Stimulated activated naive CD8-positive, alpha-beta T cell treated with anti-CD3 and anti-CD28 coated beads, Interleukin-15, Interleukin-2, amounts not matched to agents 100 ng/mL and 50 ng/mL, for 24 hours (primary cell): ENCODE data around the gene TMEM92.
"Not testable (repeated sequence)": the region's sequence is repeated elsewhere in the genome, so short reads cannot be mapped to it uniquely, and the experiment has no call there.

ENCODE experiments used
- H3K27ac Mint-ChIP-seq: one replicate; pipeline ENCODE4 v1.8.0; 2021; ENCODE audit warnings: mild to moderate bottlenecking, mixed read lengths
- H3K27me3 Mint-ChIP-seq: one replicate; pipeline ENCODE4 v1.8.0; 2021; ENCODE audit warnings: mixed read lengths
- H3K36me3 Mint-ChIP-seq: one replicate; pipeline ENCODE4 v1.8.0; 2021; ENCODE audit warnings: low read depth, mixed read lengths
- H3K4me1 Mint-ChIP-seq: one replicate; pipeline ENCODE4 v1.8.0; 2021; ENCODE audit warnings: low read depth, mixed read lengths
- H3K4me3 Mint-ChIP-seq: one replicate; pipeline ENCODE4 v1.8.0; 2021; ENCODE audit warnings: mild to moderate bottlenecking, mixed read lengths
- H3K9me3 Mint-ChIP-seq: one replicate; pipeline ENCODE4 v1.8.0; 2021; ENCODE audit warnings: mixed read lengths

The TMEM92 gene

DNA sequence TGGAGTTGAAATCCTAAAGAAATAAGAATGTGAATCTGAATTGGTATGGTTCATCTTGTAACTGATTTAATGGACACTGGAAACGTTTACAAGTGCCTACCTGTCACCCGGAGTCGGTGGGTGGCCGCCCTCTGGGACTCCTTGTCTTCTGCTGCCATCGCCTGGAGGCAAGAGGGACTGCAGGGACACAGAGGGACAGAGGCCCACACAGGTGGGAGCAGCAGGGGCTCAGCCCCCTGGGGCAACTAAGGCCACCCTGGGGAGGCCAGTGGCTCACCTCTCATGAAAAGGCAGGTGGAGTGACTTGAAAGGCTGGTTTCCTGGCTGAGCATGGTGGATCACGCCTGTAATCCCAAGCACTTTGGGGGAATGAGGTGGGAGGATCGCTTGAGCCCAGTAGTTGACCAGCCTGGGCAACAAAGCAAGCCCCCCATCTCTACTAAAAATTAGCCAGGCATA is 23.2 kb downstream of the TMEM92 start:
- no peak overlapping the region for H3K27ac Mint-ChIP-seq
- no peaks in the 10 kb centered on the region for H3K36me3 Mint-ChIP-seq
- H3K4me3 Mint-ChIP-seq: no peak overlapping the region
- H3K4me1 Mint-ChIP-seq: no peaks in the 10 kb centered on the region
- peaks cover 7% of the 10 kb centered on the region for H3K27me3 Mint-ChIP-seq
- no peaks in the 10 kb centered on the region for H3K9me3 Mint-ChIP-seq

DNA sequence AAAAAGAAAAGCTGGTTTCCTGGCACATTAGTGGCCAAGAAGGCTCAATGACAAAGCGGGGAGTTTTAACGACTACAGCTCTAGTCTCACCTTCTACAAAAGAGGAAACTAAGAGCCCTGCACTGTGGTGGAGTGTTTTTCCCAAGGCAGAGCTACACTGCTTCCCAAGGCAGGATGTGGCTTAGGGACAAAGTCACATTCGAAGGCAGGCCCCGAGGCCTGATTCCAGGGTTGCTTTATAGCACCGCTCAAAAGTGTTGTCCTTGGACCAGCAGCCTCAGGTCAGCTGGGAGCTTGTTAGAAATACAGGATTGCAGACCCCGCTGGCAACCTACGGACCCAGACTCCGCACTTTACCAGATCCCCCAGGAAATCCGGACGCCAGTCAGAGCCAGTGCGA is 23.8 kb downstream of the TMEM92 start:
- Mint-ChIP-seq H3K4me3 (no peak overlapping the region), H3K9me3 (no peaks in the 10 kb centered on the region), H3K27ac (no peak overlapping the region), H3K4me1 (no peaks in the 10 kb centered on the region), H3K27me3 (peaks cover 7% of the 10 kb centered on the region), H3K36me3 (no peaks in the 10 kb centered on the region)

DNA sequence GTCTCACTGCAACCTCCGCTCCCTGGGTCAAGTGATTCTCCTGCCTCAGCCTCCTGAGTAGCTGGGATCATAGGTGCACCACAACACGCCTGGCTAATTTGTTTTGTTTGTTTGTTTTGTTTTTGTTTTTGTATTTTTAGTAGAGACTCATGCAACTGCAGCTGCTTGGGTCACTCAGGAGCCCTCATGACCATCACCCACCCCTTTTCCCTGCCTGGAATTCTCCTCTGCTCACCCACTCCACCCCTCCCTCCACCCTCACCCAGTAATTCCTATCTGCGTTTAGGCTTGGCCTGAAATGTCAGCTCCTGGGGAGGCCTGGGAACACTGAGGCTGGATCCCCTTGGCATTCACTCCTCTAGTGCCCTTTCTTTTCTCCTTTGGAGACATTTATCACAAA is 25.5 kb downstream of the TMEM92 start:
- no peak overlapping the region for H3K4me3 Mint-ChIP-seq
- H3K4me1 Mint-ChIP-seq: peaks cover 2% of the 10 kb centered on the region

DNA sequence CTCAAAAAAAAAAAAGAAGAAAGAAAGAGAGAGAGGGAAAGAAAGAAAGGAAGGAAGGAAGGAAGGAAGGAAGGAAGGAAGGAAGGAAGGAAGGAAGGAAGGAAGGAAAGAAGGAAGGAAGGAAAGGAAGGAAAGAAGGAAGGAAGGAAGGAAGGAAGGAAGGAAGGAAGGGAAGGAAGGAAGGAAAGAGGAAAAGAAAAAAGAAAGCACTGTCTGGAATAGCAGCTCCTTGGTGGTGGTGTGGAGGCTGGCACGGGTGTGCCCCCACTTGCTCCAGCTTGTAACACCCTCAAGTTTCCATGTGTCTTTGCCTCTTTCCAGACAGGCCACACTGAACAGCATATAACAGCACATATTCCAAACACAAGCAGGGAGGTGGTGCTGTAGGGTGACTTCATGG is 26.6 kb downstream of the TMEM92 start:
- H3K27ac Mint-ChIP-seq, H3K4me3 Mint-ChIP-seq, H3K36me3 Mint-ChIP-seq, H3K27me3 Mint-ChIP-seq, H3K9me3 Mint-ChIP-seq, H3K4me1 Mint-ChIP-seq: not testable (repeated sequence)

More for the DNA sequence above, 25.5 kb downstream of the TMEM92 start:
- H3K27ac Mint-ChIP-seq: no peak overlapping the region
- peaks cover 4% of the 10 kb centered on the region for H3K27me3 Mint-ChIP-seq
- H3K36me3 Mint-ChIP-seq: no peaks in the 10 kb centered on the region
- no peaks in the 10 kb centered on the region for H3K9me3 Mint-ChIP-seq

DNA sequence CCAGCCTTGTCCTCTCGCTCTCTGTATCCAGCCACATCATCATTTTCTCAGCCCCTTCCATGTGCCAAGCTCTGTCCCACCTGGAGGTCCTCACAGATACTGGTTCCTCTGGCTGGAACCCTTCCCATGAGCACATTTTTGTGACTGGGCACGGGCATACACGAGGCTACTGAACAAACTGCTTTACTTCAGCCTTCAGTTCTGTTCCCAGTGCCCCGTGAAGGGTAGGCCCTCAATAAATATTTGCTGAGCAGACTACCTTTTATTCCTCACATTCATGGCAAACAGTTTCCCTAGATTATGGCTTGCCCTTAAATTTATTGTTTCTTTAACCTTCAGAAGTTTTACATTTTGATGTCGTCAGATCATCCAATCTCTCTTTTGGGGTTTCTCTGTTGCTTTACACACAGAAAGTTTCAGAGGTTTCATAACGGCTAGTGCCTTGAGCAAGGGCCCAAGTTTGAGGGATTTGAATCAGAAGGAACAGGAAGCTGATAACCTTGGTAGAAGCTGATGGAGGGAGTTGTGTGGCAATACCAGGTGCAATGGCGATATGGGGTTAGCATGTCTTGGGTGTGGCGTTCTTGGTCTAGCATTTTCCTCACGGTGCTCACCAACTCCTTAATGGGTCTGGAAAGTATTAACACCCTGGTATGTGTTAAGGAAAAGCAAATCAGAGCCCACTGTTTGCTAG is 27.8 kb downstream of the TMEM92 start:
- H3K27ac Mint-ChIP-seq: no peak overlapping the region
- no peak overlapping the region for H3K4me3 Mint-ChIP-seq
- peaks cover 12% of the 10 kb centered on the region for H3K4me1 Mint-ChIP-seq
- no peaks in the 10 kb centered on the region for H3K36me3 Mint-ChIP-seq
- no peaks in the 10 kb centered on the region for H3K9me3 Mint-ChIP-seq
- H3K27me3 Mint-ChIP-seq: peaks cover 12% of the 10 kb centered on the region

DNA sequence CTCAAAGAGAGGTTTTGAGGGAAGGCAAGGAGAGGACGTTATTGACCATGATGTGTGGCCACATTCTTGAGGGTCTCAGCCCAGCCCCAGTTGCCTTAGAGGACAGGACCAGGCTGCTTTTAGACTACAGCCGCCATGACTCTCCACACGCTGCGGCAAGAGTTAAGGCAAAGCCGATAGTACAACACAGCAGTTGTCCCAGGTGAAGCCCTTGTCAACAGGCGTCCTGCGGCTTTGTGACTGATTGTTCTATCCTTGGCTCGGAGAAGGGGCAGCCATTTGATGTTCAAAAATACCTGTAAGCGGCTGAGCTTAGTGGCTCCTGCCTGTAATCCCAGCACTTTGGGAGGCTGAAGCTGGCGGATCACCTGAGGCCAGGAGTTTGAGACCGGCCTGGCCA is 28.8 kb downstream of the TMEM92 start:
- Mint-ChIP-seq H3K27me3 (peaks cover 8% of the 10 kb centered on the region), H3K36me3 (no peaks in the 10 kb centered on the region), H3K9me3 (no peaks in the 10 kb centered on the region), H3K4me3 (no peak overlapping the region), H3K27ac (no peak overlapping the region), H3K4me1 (peaks cover 17% of the 10 kb centered on the region)

DNA sequence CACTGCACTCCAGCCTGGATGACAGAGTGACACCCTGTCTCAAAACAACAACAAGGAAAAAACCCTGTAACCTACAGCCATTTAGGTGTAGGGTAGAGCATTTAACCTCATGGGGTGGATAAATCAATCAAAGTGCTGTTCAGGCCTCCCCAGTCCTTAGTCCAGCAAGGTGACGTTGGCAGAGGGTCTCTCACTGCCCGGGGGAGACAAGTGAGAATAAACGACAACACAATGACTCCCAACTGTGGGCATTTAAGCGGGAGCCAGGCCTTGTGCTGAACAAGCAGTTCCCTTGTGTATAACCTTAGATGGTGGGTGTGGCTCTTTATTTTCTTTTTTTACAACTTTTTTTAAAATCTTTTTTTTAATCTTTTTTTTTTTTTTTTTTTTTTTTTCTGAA is 29.3 kb downstream of the TMEM92 start:
- Mint-ChIP-seq H3K36me3 (no peaks in the 10 kb centered on the region), H3K27me3 (peaks cover 8% of the 10 kb centered on the region), H3K9me3 (no peaks in the 10 kb centered on the region), H3K27ac (no peak overlapping the region), H3K4me3 (no peak overlapping the region), H3K4me1 (peaks cover 22% of the 10 kb centered on the region)

DNA sequence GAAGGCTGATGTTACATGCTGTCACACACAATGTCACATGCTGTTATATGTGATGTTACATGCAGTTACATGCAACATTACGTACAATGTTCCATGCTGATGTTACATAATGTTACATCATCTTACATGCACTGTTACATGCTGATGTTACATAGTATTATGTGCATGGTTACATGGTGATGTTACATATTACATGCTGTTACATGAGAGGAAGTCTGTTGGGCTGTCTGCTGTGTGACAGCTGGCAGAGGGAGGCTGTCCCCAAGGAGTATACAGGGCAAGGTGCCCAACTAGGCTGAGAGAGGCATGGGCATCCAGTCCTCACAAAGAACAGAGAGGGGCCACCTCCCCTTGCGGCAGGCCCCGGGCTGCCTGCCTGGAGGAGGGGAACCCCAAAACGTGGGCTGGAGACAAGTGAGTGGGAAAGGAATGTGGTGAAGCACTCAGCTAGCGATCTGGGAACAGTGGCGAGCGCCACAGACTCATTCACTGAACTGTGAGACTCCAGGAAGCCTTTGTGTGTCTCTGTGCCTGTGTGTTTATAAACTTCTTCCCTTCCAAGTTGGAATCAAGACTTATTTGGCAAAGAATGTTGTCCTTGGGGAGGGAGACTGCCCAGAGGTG is 30.6 kb downstream of the TMEM92 start:
- Mint-ChIP-seq H3K36me3 (no peaks in the 10 kb centered on the region), H3K4me1 (peaks cover 35% of the 10 kb centered on the region), H3K9me3 (no peaks in the 10 kb centered on the region), H3K27ac (no peak overlapping the region), H3K27me3 (peaks cover 8% of the 10 kb centered on the region), H3K4me3 (no peak overlapping the region)

DNA sequence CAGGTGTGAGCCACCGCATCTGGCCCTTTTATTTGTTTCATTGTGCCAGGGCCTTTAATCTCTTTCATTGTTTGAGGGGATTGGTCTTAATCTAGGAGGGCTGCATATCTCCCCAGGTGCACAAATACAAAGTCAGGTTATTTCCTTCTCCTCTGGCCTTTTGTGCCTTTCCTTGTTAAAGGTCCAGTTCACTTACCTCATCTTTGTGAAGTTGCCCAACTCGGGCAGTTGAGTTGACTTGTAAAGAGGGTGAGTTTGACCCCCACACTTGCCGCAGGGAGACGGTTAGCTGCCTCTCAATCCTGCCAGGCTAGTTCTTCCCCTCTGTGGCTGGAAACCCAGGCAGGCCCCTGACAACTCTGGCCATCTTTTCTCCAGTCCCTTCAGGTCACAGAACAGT is 33.4 kb downstream of the TMEM92 start:
- Mint-ChIP-seq H3K27ac (no peak overlapping the region), H3K4me1 (peaks cover 53% of the 10 kb centered on the region), H3K9me3 (no peaks in the 10 kb centered on the region), H3K27me3 (peaks cover 21% of the 10 kb centered on the region), H3K36me3 (no peaks in the 10 kb centered on the region), H3K4me3 (no peak overlapping the region)

DNA sequence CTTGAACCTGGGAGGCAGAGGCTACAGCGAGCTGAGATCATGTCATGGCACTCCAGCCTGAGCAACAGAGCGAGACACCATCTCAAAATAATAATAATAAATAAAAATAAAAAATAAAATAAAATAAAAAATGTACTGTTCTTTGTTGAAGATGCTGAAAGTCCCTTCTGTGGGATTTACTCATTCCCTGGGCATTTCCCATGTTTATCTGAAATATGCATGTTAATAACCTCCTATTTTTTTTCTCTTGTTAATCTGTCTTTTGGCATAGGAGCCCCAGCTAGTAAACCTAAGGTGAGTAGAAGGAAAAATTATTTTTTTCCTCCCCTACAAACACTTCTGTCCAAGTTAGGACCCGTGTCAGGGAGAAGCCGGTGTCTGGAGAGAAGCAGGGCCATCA is 34.4 kb downstream of the TMEM92 start:
- H3K36me3 Mint-ChIP-seq: no peaks in the 10 kb centered on the region
- H3K27me3 Mint-ChIP-seq: peaks cover 29% of the 10 kb centered on the region
- H3K9me3 Mint-ChIP-seq: no peaks in the 10 kb centered on the region
- H3K4me1 Mint-ChIP-seq: peaks cover 53% of the 10 kb centered on the region
- H3K4me3 Mint-ChIP-seq: no peak overlapping the region
- H3K27ac Mint-ChIP-seq: peak overlapping the region; percentile 85

DNA sequence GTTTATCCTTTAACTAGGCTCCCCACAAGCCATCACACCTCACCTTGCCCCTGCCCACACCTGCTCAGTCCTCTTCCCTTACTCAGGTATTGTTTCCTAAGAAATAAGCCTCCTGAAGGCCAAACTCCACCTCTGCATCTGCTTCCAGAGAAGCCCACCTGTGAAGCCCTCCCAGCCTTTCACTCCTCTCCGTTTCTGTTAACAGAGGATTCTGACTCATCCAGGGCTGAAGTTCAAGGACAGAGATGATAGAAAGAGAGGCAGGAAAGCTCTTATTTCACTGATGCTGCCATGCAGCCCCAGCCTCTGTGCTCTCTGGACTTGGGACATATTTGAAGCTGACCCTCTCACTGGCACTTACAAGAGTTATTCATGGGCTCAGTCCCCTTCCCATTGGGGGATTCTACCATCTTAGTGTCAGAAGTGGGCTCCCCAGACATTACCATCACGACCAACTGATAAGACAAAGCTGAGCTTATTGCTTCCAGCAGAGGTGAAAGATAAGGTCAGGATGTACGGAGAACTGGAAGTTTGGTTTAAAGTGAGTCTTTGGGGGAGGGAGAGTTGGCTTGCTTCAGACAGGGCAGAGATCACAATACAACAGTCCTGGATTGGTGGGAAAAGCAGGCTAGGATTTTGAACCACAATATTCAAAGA is 36.3 kb downstream of the TMEM92 start:
- Mint-ChIP-seq H3K4me3 (no peak overlapping the region), H3K36me3 (no peaks in the 10 kb centered on the region), H3K9me3 (no peaks in the 10 kb centered on the region), H3K4me1 (peaks cover 44% of the 10 kb centered on the region), H3K27me3 (peaks cover 29% of the 10 kb centered on the region), H3K27ac (peak overlapping the region; percentile 81)

DNA sequence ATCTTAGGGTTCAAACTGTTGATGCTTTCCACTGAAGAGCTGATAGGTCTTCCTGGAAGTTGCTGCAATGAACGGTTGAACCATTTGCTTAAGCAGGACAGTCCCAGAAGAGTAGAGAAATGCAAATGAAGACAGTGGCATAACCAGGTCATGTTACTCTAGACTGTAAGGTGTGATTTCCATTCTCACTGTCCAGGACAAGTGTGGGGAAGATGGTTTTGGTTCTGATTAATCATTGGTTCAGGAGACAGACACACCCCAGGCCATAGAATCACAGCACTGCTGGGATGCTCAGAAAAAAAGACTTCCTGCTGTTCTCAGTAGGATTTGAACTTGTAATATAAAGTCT is 36.8 kb downstream of the TMEM92 start:
- H3K27ac Mint-ChIP-seq: no peak overlapping the region
- H3K36me3 Mint-ChIP-seq: no peaks in the 10 kb centered on the region
- peaks cover 29% of the 10 kb centered on the region for H3K27me3 Mint-ChIP-seq
- no peaks in the 10 kb centered on the region for H3K9me3 Mint-ChIP-seq
- no peak overlapping the region for H3K4me3 Mint-ChIP-seq
- peaks cover 44% of the 10 kb centered on the region for H3K4me1 Mint-ChIP-seq

DNA sequence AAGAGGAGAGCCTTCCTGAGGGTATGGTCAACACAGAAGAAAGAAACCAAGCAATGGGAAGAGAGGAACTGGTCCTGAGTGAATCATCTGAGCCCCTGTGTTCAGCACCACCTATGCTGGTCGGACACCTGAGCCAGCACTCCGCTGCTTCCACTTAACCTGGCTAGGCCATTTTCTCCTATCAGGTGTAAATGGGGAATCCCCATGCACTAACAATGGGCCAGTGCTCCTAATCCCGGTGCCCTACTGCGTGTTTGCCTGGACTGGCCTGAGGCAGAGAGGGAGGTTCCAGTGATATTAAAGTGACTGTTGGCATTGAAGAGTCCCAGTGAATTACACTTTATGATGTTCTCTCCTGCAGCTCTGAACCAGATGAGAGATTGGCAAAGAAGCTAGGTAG is 37.2 kb downstream of the TMEM92 start:
- Mint-ChIP-seq H3K4me1 (peaks cover 41% of the 10 kb centered on the region), H3K27ac (no peak overlapping the region), H3K36me3 (no peaks in the 10 kb centered on the region), H3K4me3 (no peak overlapping the region), H3K9me3 (no peaks in the 10 kb centered on the region), H3K27me3 (peaks cover 26% of the 10 kb centered on the region)

DNA sequence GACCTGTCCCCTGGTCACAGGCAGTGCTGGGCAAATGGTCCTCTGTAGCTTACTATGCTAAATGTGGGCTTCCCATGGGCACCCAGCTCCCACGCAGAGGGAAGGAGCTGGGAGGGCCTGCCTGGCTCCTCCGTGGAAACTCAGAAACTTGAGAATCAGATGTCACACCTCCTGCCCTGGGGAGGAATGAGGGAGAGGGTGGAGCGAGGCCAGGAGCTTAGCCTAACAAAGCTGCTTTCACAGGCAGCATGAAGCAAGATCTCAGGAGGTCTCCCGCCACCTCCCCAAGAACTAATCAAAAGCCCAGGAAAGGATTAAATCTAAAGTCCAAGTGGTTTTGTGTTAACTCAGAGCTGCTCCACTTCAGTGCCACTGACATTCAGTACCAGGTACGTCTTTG is 38.0 kb downstream of the TMEM92 start:
- H3K4me3 Mint-ChIP-seq: no peak overlapping the region
- no peak overlapping the region for H3K27ac Mint-ChIP-seq
- H3K27me3 Mint-ChIP-seq: peaks cover 26% of the 10 kb centered on the region
- no peaks in the 10 kb centered on the region for H3K36me3 Mint-ChIP-seq
- no peaks in the 10 kb centered on the region for H3K9me3 Mint-ChIP-seq
- H3K4me1 Mint-ChIP-seq: peaks cover 40% of the 10 kb centered on the region

DNA sequence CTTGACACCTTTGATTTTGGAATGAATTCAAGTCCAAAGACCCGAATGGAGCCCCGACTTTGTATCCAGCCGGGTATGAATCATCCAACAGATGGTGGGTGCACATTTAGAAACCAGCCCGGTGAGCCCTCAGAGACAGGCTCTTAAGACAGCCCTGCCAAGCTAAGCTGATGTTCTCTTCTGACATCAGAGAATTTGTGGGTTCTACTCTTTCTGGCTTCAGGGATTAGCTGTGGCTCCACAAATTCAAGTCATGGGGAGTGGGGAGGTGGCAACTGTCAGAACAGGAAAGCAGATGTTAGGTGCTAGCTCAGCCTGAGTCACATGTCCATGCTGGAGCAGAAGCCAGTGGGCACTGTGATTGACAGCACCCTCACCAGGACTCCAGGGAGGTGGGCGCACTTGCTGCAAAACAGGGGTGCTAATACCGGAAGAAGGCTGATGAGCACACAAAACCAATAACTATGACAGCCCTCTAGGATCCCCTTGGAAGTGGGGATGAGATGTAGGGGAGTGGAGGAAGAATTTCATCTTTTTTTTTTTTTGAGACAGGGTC is 40.3 kb downstream of the TMEM92 start:
- Mint-ChIP-seq H3K27ac (no peak overlapping the region), H3K4me1 (peaks cover 21% of the 10 kb centered on the region), H3K27me3 (peaks cover 26% of the 10 kb centered on the region), H3K4me3 (no peak overlapping the region), H3K9me3 (no peaks in the 10 kb centered on the region), H3K36me3 (no peaks in the 10 kb centered on the region)
